Neural cell (in vitro differentiated cells): ENCODE results near the gene IPO13.

ENCODE experiments used
- EP300 ChIP-seq: fragments of 450-650 bp; conservative IDR thresholded peaks from 2 replicates; pipeline ENCODE4 v1.6.1; 2014; ENCODE audit warnings: antibody characterized with exemption, mild to moderate bottlenecking, moderate library complexity; ENCODE audit not compliant: poor library complexity, severe bottlenecking
- EZH2 ChIP-seq: fragments of 200-600, 300-800 bp; shearing (Covaris generic), sonication (generic); IDR thresholded peaks from 2 replicates; pipeline ENCODE4 v1.6.1; 2014; ENCODE audit warnings: antibody characterized with exemption, low read length, borderline replicate concordance, mild to moderate bottlenecking; ENCODE audit not compliant: insufficient read depth, poor library complexity, severe bottlenecking
- MXI1 ChIP-seq: fragments of 450-650 bp; conservative IDR thresholded peaks from 2 replicates; pipeline ENCODE4 v1.6.1; 2014; ENCODE audit warnings: antibody characterized with exemption, mild to moderate bottlenecking; ENCODE audit not compliant: poor library complexity, severe bottlenecking
- POLR2AphosphoS5 ChIP-seq: IDR thresholded peaks from 2 replicates; pipeline ENCODE4 v1.6.1; 2012
- RAD21 ChIP-seq: fragments of 450-650 bp; conservative IDR thresholded peaks from 2 replicates; pipeline ENCODE4 v1.6.1; 2014; ENCODE audit warnings: antibody characterized with exemption, mild to moderate bottlenecking, moderate library complexity
- SMC3 ChIP-seq: fragments of 450-650 bp; conservative IDR thresholded peaks from 2 replicates; pipeline ENCODE4 v1.6.1; 2014; ENCODE audit warnings: antibody characterized with exemption, mild to moderate bottlenecking, moderate library complexity; ENCODE audit not compliant: poor library complexity
- TAF1 ChIP-seq: IDR thresholded peaks from 2 replicates; pipeline ENCODE4 v1.6.1; 2012; ENCODE audit warnings: low read depth
- TF ChIP-seq, protein P1 (sequence below): fragments of 450-650 bp; IDR thresholded peaks from 2 replicates; pipeline ENCODE4 v1.5.1; 2014; ENCODE audit warnings: antibody characterized with exemption, mild to moderate bottlenecking, moderate library complexity; ENCODE audit not compliant: poor library complexity, severe bottlenecking
- TF ChIP-seq, protein P2 (sequence below): IDR thresholded peaks from 2 replicates; pipeline ENCODE4 v1.6.1; 2012; ENCODE audit warnings: borderline replicate concordance

DNA sequence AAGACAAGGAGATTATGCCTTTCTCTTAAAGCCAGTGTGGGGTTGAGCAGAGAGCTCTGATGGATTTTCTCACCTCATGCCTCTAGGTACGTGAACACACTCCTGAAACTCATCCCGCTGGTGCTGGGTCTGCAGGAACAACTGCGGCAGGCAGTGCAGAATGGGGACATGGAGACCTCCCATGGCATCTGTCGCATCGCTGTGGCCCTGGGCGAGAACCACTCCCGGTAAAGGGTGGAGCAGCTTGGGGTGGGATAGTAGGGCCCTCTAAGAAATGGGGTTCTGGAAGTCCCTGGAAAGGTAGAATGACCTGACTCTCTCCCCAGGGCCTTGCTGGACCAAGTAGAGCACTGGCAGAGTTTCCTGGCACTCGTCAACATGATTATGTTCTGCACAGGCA lies 9.5 kb downstream of the IPO13 start:
- TF ChIP-seq, protein P1, sequence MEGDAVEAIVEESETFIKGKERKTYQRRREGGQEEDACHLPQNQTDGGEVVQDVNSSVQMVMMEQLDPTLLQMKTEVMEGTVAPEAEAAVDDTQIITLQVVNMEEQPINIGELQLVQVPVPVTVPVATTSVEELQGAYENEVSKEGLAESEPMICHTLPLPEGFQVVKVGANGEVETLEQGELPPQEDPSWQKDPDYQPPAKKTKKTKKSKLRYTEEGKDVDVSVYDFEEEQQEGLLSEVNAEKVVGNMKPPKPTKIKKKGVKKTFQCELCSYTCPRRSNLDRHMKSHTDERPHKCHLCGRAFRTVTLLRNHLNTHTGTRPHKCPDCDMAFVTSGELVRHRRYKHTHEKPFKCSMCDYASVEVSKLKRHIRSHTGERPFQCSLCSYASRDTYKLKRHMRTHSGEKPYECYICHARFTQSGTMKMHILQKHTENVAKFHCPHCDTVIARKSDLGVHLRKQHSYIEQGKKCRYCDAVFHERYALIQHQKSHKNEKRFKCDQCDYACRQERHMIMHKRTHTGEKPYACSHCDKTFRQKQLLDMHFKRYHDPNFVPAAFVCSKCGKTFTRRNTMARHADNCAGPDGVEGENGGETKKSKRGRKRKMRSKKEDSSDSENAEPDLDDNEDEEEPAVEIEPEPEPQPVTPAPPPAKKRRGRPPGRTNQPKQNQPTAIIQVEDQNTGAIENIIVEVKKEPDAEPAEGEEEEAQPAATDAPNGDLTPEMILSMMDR = no peak
- no peak for TF ChIP-seq POLR2AphosphoS5
- TF ChIP-seq EP300 = no peak
- TF ChIP-seq EZH2 = no peak
- no peak for TF ChIP-seq MXI1
- TF ChIP-seq RAD21 = no peak
- TF ChIP-seq TAF1 = no peak
- TF ChIP-seq, protein P2, sequence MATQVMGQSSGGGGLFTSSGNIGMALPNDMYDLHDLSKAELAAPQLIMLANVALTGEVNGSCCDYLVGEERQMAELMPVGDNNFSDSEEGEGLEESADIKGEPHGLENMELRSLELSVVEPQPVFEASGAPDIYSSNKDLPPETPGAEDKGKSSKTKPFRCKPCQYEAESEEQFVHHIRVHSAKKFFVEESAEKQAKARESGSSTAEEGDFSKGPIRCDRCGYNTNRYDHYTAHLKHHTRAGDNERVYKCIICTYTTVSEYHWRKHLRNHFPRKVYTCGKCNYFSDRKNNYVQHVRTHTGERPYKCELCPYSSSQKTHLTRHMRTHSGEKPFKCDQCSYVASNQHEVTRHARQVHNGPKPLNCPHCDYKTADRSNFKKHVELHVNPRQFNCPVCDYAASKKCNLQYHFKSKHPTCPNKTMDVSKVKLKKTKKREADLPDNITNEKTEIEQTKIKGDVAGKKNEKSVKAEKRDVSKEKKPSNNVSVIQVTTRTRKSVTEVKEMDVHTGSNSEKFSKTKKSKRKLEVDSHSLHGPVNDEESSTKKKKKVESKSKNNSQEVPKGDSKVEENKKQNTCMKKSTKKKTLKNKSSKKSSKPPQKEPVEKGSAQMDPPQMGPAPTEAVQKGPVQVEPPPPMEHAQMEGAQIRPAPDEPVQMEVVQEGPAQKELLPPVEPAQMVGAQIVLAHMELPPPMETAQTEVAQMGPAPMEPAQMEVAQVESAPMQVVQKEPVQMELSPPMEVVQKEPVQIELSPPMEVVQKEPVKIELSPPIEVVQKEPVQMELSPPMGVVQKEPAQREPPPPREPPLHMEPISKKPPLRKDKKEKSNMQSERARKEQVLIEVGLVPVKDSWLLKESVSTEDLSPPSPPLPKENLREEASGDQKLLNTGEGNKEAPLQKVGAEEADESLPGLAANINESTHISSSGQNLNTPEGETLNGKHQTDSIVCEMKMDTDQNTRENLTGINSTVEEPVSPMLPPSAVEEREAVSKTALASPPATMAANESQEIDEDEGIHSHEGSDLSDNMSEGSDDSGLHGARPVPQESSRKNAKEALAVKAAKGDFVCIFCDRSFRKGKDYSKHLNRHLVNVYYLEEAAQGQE = no peak
- TF ChIP-seq SMC3 = no peak
